NCI-H2029 treated with DMSO at 0.1 percent for 48 hours (cell line): ENCODE data around the gene DHRS3.
"Not testable (repeated sequence)": the region's sequence is repeated elsewhere in the genome, so short reads cannot be mapped to it uniquely, and the experiment has no call there.

ENCODE experiments used
- DNase-seq: peaks from one replicate; lab custom pipeline; 2025; lab: John Stamatoyannopoulos, UW

The DHRS3 gene

GRCh38 chr1:12539320-12539704 lies 78.7 kb downstream of the DHRS3 start:
- DNase-seq, result no peak

DNA sequence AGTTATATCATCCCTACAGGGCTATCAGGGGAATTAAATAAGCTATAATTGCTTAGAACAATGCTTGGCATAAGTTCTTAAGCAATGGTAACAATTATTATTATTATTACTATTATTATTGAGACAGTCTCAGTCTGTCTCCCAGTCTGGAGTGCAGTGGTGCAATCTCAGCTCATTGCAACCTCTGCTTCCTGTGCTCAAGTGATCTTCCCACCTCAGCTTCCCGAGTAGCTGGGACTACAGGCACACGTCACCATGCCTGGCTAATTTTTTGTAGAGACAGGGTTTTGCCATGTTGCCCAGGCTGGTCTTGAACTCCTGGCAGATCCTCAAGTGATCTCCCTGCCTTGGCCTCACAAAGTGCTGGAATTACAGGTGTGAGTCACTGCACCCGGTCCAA lies 79.5 kb downstream of the DHRS3 start:
- not testable (repeated sequence) for DNase-seq

GRCh38 chr1:12537906-12538461 lies 80.0 kb downstream of the DHRS3 start:
- DNase-seq, result no peak

GRCh38 chr1:12537294-12537693 lies 80.7 kb downstream of the DHRS3 start:
- DNase-seq, result no peak

DNA sequence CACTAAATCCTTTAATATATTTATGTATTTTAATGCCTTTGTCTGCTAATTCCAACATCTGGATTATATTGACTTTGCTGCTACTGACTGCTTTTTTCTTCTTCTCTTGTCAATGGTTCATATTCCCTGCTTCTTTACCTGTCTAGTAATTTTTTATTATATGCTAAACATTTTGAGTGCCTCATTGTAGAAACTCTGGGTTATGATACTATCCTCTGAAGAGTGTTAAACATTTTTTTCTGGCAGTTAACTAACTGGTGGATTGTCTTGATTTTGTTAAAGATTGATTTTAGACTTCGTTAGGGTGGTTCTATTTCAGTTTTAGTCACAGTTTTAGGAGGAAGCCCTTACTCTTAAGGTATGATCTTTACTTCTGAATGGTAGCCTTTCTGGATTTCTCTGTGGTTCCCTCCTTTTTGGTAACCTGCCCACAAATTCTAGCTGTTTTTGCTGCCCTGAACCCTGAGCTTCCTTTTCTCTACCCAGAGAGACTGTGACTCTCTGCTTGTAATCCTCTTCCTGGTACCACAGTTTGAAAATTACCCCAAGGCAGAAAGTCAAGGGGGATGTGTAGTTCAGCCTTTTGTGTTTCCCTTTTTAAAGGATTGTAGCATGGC lies 81.9 kb downstream of the DHRS3 start:
- DNase-seq, result no peak

DNA sequence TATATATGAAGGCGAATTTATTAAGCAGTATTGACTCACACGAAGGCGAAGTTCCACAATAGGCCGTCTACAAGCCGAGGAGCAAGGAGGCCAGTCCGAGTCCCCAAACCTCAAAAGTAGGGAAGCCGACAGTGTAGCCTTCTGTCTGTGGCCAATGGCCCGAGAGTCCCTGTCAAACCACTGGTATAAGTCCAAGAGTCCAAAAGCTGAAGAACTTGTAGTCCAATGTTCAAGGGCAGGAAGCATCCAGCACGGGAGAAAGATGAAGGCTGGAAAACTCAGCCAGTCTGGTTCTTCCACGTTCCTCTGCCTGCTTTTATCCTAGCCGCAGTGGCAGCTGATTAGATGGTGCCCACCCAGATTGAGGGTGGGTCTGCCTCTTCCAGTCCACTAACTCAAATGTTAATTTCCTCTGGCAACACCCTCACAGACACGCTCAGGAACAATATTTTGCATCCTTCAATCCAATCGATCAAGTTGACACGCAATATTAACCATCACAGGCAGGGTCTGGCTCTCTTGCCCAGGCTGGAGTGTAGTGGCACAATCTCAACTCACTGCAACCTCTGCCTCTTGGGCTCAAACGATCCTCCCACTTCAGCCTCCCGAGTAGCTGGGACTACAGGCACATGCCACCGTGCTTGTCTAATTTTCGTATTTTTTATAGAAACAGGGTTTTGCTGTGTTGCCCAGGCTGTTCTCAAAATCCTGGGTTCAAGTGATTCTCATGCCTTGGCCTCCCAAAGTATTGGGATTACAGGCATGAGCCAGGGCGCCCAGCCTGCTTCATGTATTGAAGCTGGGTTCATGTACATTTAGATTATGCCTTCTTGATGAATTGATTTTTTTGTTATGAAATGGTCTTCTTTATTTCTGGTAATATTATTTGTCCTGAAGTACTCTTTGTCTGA lies 85.3 kb downstream of the DHRS3 start:
- DNase-seq, result no peak

GRCh38 chr1:12531179-12531499 lies 86.9 kb downstream of the DHRS3 start:
- DNase-seq, result no peak

- DNase-seq, result no peak
These were observed 87.4 kb downstream of the DHRS3 start for GRCh38 chr1:12530462-12531178.

DNA sequence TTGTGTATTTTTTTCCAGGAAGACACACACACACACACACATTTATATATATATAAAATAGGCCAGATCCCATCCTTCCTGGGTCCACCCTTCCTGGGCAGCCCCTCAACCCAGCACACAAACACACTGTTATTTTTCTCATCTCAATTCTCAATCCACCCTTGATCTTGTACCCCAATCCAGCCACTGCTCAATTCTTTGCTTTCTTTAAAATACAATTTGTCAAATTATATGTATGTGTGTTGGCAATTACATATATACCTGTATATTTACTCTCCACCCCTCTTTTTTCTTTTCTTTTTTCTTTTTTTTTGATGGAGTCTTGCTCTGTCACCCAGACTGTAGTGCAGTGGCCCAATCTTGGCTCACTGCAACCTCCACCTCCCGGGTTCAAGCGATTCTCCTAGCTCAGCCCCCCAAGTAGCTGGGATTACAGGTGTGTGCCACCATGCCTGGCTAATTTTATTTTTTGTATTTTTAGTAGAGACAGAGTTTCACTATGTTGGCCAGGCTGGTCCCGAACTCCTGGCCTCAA lies 88.3 kb downstream of the DHRS3 start:
- DNase-seq, result no peak

DNA sequence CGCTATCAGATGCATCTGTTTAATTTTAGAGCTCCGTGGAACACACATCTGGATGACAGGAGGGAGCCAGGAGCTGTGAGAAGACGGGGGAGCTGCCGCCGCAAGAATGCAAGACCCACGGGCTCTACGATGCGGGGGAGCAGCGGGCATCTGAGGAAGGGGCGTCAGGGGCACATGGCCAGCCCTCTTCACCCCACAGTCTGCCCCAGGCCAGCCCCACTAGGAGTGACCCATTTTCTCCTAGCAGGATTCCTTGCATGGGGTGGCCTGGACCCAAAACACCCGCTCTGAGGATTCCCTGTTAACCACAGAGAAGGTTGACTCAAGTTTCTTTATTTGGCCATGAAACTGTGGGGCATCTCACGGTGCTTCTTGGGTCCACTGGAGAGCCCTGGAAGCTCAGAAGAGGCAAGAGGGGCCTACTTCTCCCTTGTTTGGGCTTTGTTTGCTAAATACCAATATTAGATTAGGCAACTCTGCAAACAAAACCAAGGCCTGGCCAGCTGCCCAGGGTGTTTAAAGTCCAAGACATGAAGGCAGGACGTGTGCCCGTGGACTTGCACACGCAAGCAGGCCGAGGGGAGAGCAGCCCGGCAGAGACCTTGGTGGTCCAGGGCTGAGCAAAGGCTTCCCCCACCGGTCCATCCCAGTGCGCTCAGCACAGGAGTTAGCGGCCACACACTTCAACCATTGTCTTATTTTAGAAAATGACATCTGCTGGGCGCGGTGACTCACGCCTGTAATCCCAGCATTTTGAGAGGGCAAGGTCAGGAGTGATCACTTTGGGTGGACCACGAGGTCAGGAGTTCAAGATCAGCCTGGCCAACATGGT lies 89.8 kb downstream of the DHRS3 start:
- DNase-seq, result peak; percentile 30

GRCh38 chr1:12527564-12527963 lies 90.4 kb downstream of the DHRS3 start:
- DNase-seq, result no peak

DNA sequence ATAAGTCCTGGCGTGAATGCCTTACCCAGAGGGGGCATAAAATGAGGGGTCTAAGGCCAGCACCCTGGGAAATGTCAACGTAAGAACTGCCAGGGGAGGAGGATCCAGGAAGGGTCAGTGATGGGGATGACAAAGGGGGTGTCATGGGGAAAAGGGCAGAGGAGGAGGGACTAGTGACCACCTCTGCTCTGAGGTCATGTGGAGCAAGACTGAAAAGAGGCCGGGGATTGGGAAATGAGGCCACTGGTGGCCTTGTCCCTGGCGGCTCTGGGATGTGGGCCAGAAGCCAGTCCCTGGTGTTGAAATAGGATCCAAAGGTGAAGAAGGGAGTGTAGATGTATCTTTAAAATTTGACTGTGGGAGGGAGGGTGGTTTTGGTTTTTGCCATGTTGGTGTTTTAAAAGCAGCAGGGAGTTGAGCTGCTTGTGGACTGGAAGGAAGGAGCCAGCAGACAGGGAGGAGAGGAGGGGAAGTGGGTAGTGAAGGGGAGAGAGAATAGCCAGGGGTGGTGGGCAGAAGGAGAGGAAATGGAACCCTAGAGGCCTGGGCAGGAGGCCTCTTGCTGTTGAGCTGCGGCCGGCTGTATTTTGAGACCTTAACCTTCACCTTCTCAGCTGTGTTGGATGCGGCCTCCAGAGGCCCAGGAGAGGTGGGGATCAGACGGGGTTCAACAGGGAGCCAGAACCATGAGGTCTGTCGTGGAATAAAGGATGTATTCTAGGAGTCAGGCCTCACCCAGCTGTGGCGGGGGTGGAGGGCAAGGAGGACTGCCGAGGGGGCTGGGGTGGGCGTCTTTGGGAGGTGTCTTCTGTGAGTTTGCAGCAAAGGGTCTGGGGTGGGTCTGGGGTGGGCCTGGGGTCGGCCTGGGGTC lies 92.5 kb downstream of the DHRS3 start:
- no peak for DNase-seq

DNA sequence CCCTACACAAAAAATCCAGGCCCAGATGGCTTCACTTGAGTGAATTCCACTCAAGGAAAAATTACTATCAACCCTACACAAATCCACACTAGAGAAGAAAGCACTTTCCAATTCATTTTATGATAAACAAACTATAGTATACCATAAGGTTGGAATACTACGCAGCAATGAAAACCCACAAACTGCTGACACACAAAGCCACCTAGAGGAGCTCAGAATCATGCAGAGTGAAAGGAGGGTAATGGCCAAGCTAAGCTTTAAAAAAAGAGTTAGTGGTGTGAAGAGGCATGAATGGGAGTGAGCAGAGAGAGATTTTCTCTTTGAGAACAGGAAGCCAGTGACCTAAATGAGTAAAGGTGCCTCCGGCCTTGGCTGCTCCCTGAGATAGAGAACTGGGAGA lies 93.7 kb downstream of the DHRS3 start:
- DNase-seq, result no peak

GRCh38 chr1:12522780-12523179 lies 95.2 kb downstream of the DHRS3 start:
- not testable (repeated sequence) for DNase-seq

- no peak for DNase-seq
These were observed 96.9 kb downstream of the DHRS3 start for GRCh38 chr1:12521096-12521495.

DNA sequence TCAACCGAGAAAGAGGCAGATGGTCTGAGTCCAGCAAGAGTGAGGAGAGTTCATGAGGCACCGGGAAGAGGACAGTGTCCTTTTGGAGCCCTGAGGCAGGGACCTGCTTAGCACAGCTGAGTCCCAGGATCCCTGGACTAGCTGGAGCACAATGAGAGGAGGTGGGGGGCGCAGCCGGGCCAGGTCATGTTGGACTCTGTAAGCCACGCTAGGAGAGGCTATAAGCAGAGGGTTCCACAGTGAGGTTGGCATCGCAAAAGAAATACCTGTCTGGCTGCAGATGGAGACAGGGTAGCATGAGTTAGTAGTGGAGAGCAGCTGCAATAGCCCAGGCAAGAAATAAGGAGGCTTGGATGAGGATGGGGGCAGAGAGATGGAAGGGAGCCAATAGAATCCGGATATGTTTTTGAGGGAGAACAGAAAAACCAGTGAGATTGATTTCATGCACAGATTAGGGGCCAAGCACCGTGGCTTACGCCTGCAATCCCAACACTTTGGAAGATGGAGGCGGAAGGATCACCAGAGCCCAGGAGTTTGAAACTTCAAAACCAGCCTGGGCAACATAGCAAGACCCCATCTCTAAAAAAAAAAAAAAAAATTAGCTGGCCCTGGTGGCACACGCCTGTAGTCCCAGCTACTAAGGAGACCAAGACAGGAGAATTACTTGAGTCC lies 98.2 kb downstream of the DHRS3 start:
- DNase-seq, result no peak

DNA sequence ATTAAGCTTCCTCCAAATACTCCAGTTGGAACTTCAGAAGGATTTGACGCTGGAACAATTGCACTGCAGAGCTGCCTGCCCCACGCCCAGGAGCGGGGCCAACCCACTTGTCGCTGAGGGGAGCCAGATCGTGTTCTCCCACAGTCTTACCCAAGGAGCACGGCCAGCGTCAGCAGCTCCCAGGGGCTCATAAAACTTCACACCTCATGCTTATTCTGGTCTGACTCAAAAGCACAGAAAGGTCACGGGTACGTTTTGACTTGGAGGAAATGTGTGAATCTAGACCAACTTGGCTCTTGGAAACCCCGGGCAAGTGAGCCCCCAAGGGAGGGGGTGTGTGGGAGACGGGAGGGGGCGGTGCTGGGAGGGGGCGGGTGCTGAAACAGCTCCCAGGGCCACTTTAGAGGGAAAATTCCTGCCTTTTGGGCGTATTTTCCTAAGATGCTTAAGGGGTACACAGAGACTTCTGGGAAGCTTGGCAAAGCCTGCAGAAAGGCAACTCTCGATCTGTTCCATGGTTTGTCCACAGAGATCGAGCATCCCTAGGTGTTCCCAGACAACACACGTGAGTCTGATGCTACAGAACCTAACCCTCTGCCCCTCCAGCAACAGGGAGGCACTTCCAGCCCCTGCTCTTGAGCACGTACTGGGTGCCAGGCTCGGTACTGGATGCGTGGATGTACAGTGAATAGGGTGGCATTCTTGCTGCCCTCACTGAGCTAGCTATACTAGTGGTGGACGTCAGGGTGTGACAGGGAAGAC lies 98.9 kb downstream of the DHRS3 start:
- DNase-seq, result no peak
